ENCODE data around the gene TP73.

TP73 gene

GRCh38 chr1:3675436-3675835, 23.1 kb downstream of the TP73 start:
- in situ Hi-C loops (cut with HindIII; ENCODE audit: low sequenced_read_pairs) = no loop called here
- no peak for DNase-seq (ENCODE audit: low read depth, low spot score)
- no peak for TF ChIP-seq CTCF (IDR thresholded peaks at IDR 0.05; ENCODE audit: low read depth, low read length)
- no peak overlapping the region for H3K4me3 ChIP-seq (ENCODE audit: low read depth, low read length)

DNA sequence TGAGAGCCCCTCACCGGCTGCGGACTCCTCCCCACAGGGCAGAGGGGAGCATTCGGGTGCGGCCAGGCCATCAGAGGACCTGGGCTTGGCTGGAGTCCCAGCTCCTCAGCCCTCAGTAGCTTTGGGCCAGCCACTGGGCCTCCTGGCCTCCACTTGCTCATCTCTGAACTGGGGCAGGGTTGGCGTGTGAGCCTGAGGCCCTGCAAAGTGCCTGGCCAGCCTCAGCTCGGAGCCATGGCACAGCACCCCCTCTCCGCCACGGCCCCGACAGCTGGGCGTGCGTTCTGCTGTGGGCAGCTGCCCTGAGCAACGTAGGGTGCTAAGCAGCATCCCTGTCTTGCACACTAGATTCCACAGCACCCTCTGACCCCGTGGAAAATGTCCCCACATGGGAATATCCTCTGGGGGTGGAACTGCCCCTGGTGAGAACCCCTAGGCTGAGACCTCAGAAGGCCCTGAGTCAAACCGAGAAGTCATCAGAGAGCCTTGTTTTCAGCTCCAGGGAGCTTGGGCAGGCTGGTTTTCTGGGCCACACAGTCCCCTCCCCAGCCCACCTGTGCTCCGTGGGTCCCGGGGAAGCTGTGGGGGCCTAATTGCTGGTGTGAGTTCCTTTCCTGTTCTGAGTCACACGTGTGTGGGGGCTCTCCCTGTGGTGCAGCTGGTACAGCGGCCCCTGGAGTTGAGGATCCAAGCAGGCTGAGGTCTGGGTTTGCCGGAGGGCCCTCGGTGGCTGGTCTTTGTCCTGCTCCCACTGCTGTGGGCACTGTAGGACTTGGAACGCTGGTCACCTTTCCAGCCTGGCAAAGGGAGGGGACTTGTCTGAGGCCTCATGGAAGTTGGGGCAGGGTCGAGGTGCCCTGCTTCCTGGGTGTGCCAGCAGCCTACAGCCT, 24.5 kb downstream of the TP73 start:
- no peak for TF ChIP-seq CTCF (IDR thresholded peaks at IDR 0.05; ENCODE audit: low read depth, low read length)
- no peak overlapping the region for H3K4me3 ChIP-seq (ENCODE audit: low read depth, low read length)
- no peak for DNase-seq (ENCODE audit: low read depth, low spot score)
- in situ Hi-C loops (cut with HindIII; ENCODE audit: low sequenced_read_pairs) = no loop called here

DNA sequence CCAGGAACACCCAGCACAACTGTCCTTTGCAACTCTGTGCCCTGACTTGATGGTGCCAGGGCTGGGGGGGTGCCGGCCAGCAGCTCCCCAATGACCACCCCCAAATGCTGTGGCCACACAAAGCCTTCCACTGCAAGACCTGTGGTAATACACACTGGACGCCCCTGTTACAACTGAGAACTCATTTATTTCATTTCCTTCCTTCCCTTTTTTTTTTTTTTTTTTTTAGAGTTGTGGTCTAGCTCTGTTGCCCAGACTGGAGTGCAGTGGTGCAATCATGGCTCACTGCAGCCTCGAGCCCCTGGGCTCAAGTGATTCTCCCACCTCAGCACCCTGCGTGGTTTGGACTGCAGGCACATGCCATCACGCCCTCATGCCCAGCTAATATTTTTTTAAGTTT, 25.2 kb downstream of the TP73 start:
- no peak for DNase-seq (ENCODE audit: low read depth, low spot score)
- no peak for TF ChIP-seq CTCF (IDR thresholded peaks at IDR 0.05; ENCODE audit: low read depth, low read length)
- in situ Hi-C loops (cut with HindIII; ENCODE audit: low sequenced_read_pairs) = no loop called here
- H3K4me3 ChIP-seq (ENCODE audit: low read depth, low read length) = no peak overlapping the region

DNA sequence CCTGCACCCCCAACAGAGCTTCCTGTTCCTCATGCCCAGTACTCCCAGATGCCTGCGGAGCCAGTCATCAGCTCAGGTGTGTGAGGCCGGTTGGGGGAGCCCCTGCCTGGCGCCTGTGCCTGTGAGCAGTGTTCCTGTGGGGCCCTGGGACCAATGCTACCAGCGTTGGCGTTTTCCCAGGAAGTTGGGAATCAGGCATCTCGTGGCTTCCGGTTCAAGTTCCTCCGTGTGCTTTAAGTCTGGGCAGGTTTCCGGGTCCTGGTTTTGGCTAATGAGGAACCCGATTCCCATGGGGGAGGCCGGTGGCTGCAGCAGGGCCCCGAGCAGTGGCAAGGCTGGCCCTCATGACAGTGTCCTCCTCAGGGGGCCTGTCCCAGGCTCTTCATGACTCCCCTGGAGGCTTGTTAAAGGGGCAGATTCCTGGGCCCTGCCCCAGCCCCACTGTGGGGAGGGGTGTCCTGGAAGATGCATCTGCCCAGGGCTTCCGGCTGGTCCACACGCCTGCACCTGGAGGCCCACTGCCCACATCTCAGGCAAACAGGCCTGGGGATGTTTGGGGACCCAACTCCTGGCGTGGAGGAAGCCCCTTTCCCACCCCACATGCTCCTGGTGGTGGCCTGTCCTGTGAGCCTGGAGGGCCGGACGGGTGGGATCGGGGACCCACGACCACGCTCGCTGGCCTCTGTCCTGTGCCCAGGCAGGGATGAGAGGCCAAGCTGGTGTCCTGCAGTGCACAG, 26.2 kb downstream of the TP73 start:
- in situ Hi-C loops (cut with HindIII; ENCODE audit: low sequenced_read_pairs) = no loop called here
- no peak for DNase-seq (ENCODE audit: low read depth, low spot score)
- no peak overlapping the region for H3K4me3 ChIP-seq (ENCODE audit: low read depth, low read length)
- no peak for TF ChIP-seq CTCF (IDR thresholded peaks at IDR 0.05; ENCODE audit: low read depth, low read length)

GRCh38 chr1:3679098-3679555, 26.8 kb downstream of the TP73 start:
- TF ChIP-seq CTCF (IDR thresholded peaks at IDR 0.05; ENCODE audit: low read depth, low read length) = no peak
- H3K4me3 ChIP-seq (ENCODE audit: low read depth, low read length) = no peak overlapping the region
- no peak for DNase-seq (ENCODE audit: low read depth, low spot score)
- in situ Hi-C loops (cut with HindIII; ENCODE audit: low sequenced_read_pairs) = no loop called here

GRCh38 chr1:3679799-3680453, 27.6 kb downstream of the TP73 start:
- DNase-seq (ENCODE audit: low read depth, low spot score) = no peak
- TF ChIP-seq CTCF (IDR thresholded peaks at IDR 0.05; ENCODE audit: low read depth, low read length) = no peak
- no peak overlapping the region for H3K4me3 ChIP-seq (ENCODE audit: low read depth, low read length)
- in situ Hi-C loops (cut with HindIII; ENCODE audit: low sequenced_read_pairs) = no loop called here
